ENCODE measurements around the gene OVOL1. TPM values are rescaled to one million over a fixed set of nuclear protein-coding genes. Genes with fewer than 3 reads are reported as not detected.

The OVOL1 gene
- total RNA-seq, 1 donor from 2014 or later: 12.5 TPM

- H3K4me3 ChIP-seq (ENCODE audit: low read depth, low read length): no peak overlapping the region
- TF ChIP-seq, protein P1, sequence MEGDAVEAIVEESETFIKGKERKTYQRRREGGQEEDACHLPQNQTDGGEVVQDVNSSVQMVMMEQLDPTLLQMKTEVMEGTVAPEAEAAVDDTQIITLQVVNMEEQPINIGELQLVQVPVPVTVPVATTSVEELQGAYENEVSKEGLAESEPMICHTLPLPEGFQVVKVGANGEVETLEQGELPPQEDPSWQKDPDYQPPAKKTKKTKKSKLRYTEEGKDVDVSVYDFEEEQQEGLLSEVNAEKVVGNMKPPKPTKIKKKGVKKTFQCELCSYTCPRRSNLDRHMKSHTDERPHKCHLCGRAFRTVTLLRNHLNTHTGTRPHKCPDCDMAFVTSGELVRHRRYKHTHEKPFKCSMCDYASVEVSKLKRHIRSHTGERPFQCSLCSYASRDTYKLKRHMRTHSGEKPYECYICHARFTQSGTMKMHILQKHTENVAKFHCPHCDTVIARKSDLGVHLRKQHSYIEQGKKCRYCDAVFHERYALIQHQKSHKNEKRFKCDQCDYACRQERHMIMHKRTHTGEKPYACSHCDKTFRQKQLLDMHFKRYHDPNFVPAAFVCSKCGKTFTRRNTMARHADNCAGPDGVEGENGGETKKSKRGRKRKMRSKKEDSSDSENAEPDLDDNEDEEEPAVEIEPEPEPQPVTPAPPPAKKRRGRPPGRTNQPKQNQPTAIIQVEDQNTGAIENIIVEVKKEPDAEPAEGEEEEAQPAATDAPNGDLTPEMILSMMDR (conservative IDR thresholded peaks at IDR 0.05; ENCODE audit: low read depth, low read length): no peak
- DNase-seq (ENCODE audit: low read depth): no peak
Observed at GRCh38 chr11:65808744-65809341, 22.0 kb downstream of the OVOL1 start.

DNA sequence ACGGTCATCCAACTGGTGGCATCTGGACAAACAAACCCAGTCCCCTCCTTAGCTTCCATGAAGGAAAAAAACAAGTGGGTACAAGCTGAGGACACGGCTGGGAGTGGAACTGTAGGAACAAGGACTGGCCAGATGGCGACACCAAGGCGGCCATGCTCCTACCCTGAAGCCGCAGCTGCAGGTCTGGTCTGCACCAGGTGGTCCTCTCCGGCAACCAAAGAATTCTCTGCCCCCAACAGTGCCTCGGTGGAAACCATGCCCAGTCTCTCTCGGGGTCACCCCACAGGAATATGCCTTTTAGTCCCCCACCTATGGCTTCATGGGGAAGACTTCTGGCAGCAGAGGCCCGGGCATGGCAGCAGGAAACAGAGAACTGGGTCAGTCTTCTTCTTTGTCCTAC, 22.6 kb downstream of the OVOL1 start:
- TF ChIP-seq, protein P1 (conservative IDR thresholded peaks at IDR 0.05; ENCODE audit: low read depth, low read length): no peak
- H3K4me3 ChIP-seq (ENCODE audit: low read depth, low read length): no peak overlapping the region
- no peak for DNase-seq (ENCODE audit: low read depth)

DNA sequence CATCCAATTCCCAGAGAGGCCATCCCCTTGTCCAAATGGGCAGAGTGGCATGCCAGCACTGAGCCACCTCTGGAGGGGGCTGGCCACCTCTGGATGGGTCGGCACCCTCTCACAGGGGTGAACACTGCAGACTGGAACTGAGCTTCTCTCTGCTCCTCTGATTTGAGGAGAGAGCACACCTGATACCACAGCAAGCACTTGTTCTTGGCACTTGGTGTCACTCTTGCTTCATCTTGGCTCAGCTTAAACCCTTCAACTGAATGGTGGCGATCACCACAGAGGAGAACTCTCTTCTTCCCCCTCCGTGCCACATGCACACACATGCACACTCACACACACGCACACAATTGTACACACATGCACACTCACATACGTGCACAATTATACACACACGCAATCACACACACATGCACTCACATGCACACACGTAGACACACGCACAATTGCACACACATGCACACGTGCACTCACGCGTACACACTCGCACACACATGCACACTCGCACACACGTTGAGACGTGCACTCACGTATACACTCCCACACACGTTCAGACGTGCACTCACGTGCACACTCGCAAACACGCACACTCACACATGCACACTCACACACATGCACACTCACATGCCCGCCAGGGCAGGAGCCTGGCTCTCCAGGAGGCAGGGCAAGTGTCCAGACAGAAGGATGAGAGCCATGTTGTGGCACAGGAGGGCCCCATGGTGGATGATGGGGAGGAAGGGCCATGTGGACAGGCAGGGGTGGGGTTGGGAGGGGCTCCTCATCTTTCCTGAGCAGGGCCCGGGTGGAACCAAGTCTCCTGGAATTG, 23.4 kb downstream of the OVOL1 start:
- TF ChIP-seq, protein P1 (conservative IDR thresholded peaks at IDR 0.05; ENCODE audit: low read depth, low read length): no peak
- H3K4me3 ChIP-seq (ENCODE audit: low read depth, low read length): no peak overlapping the region
- DNase-seq (ENCODE audit: low read depth): no peak

- no peak for DNase-seq (ENCODE audit: low read depth)
- H3K4me3 ChIP-seq (ENCODE audit: low read depth, low read length): no peak overlapping the region
- TF ChIP-seq, protein P1 (conservative IDR thresholded peaks at IDR 0.05; ENCODE audit: low read depth, low read length): no peak
Observed at GRCh38 chr11:65811764-65812475, 25.1 kb downstream of the OVOL1 start.

GRCh38 chr11:65814131-65814985, 27.5 kb downstream of the OVOL1 start:
- no peak overlapping the region for H3K4me3 ChIP-seq (ENCODE audit: low read depth, low read length)
- DNase-seq (ENCODE audit: low read depth): no peak
- TF ChIP-seq, protein P1 (conservative IDR thresholded peaks at IDR 0.05; ENCODE audit: low read depth, low read length): no peak

GRCh38 chr11:65814986-65815565, 28.2 kb downstream of the OVOL1 start:
- DNase-seq (ENCODE audit: low read depth): no peak
- TF ChIP-seq, protein P1 (conservative IDR thresholded peaks at IDR 0.05; ENCODE audit: low read depth, low read length): no peak
- no peak overlapping the region for H3K4me3 ChIP-seq (ENCODE audit: low read depth, low read length)
